UCSD-AML1 (cell line): ENCODE results near the gene ARHGEF3.
A peak's percentile ranks its signal among the peaks of the same experiment; 100 is the strongest.
"Not testable (repeated sequence)": the region's sequence is repeated elsewhere in the genome, so short reads cannot be mapped to it uniquely, and the experiment has no call there.

ENCODE experiments used
- DNase-seq: peaks from one replicate; lab custom pipeline; 2025; ENCODE audit not compliant: unreplicated experiment; lab: John Stamatoyannopoulos, UW

The ARHGEF3 gene

GRCh38 chr3:56775838-56776555 is 25.8 kb downstream of the ARHGEF3 start:
- no peak for DNase-seq

GRCh38 chr3:56775445-56775837 is 26.3 kb downstream of the ARHGEF3 start:
- no peak for DNase-seq

- no peak for DNase-seq
Measured at GRCh38 chr3:56773986-56774385, 27.8 kb downstream of the ARHGEF3 start.

- no peak for DNase-seq
Measured at GRCh38 chr3:56772952-56773938, 28.5 kb downstream of the ARHGEF3 start.

GRCh38 chr3:56771376-56771775 is 30.4 kb downstream of the ARHGEF3 start:
- no peak for DNase-seq

- no peak for DNase-seq
Measured at GRCh38 chr3:56769116-56769707, 32.5 kb downstream of the ARHGEF3 start.

GRCh38 chr3:56764904-56765547 is 36.7 kb downstream of the ARHGEF3 start:
- DNase-seq, result no peak

GRCh38 chr3:56764184-56764583 is 37.6 kb downstream of the ARHGEF3 start:
- DNase-seq, result no peak

- DNase-seq, result no peak
Measured at GRCh38 chr3:56763233-56763632, 38.5 kb downstream of the ARHGEF3 start.

- no peak for DNase-seq
Measured at GRCh38 chr3:56762718-56763117, 39.0 kb downstream of the ARHGEF3 start.

GRCh38 chr3:56761887-56762651 is 39.7 kb downstream of the ARHGEF3 start:
- no peak for DNase-seq

GRCh38 chr3:56761023-56761422 is 40.7 kb downstream of the ARHGEF3 start:
- DNase-seq, result no peak

GRCh38 chr3:56759532-56759931 is 42.2 kb downstream of the ARHGEF3 start:
- DNase-seq, result no peak

GRCh38 chr3:56758539-56758981 is 43.2 kb downstream of the ARHGEF3 start:
- no peak for DNase-seq

- DNase-seq, result not testable (repeated sequence)
Measured at GRCh38 chr3:56758042-56758441, 43.7 kb downstream of the ARHGEF3 start.

- peak; percentile 28 for DNase-seq
Measured at GRCh38 chr3:56754741-56755417, 46.9 kb downstream of the ARHGEF3 start.

GRCh38 chr3:56753206-56753820 is 48.4 kb downstream of the ARHGEF3 start:
- DNase-seq, result no peak

GRCh38 chr3:56751056-56751707 is 50.6 kb downstream of the ARHGEF3 start:
- DNase-seq, result no peak
